GM12878 (cell line): ENCODE measurements around the gene FBRSL1. TPM values are rescaled to one million over a fixed set of nuclear protein-coding genes. Genes with fewer than 3 reads are reported as not detected.

ENCODE experiments used
- BCLAF1 ChIP-seq: fragments of 450-650 bp; IDR thresholded peaks from 2 replicates; pipeline ENCODE4 v1.6.1; 2017; ENCODE audit warnings: antibody characterized with exemption, mild to moderate bottlenecking, moderate library complexity
- CBFB ChIP-seq: IDR thresholded peaks from 2 replicates; pipeline ENCODE4 v1.6.1; 2016; ENCODE audit warnings: antibody characterized with exemption, low read depth
- CHD1 ChIP-seq: IDR thresholded peaks from 2 replicates; pipeline ENCODE4 v1.6.1; 2012; ENCODE audit warnings: low read depth, low read length, improper control_type of control experiment
- CREB1 ChIP-seq: IDR thresholded peaks from 2 replicates; pipeline ENCODE4 v1.6.1; 2012; ENCODE audit warnings: low read depth, mild to moderate bottlenecking, inconsistent platforms
- EZH2 ChIP-seq: IDR thresholded peaks from 2 replicates; pipeline ENCODE4 v1.6.1; 2012; ENCODE audit warnings: low read depth, mild to moderate bottlenecking, control low read depth, inconsistent platforms, low read length, borderline replicate concordance; ENCODE audit not compliant: control insufficient read depth
- HDAC2 ChIP-seq: fragments of 200-600 bp; sonication (generic); IDR thresholded peaks from 2 replicates; pipeline ENCODE4 v1.6.1; 2017
- MTA3 ChIP-seq: IDR thresholded peaks from 2 replicates; pipeline ENCODE4 v1.6.1; 2012; ENCODE audit warnings: low read length, inconsistent platforms, borderline replicate concordance
- PRDM15 ChIP-seq: fragments of 450-650 bp; formaldehyde crosslinking; IDR thresholded peaks from 2 replicates; pipeline ENCODE4 v1.4.0; 2020; ENCODE audit warnings: mild to moderate bottlenecking, moderate library complexity
- RFX5 ChIP-seq: IDR thresholded peaks from 2 replicates; pipeline ENCODE4 v1.6.1; 2011; ENCODE audit warnings: low read depth, low read length, improper control_type of control experiment
- SREBF1 ChIP-seq: IDR thresholded peaks from 2 replicates; pipeline ENCODE4 v1.6.1; 2012; ENCODE audit warnings: mild to moderate bottlenecking, low read length
- YBX1 ChIP-seq: fragments of 450-650 bp; IDR thresholded peaks from 2 replicates; pipeline ENCODE4 v1.6.1; 2016; ENCODE audit warnings: antibody characterized with exemption
- polyA plus RNA-seq, 11 experiments: library from polyadenylated mRNA; depleted of rRNA in 4 of 11; unstranded in 6 of 11; stranded (reverse) in 5 of 11; fragments of >200 nt; fragmentation: Nextera tagmentation in 4 of 11; fragmentation: Illumina TruSeq in 1 of 11; extraction: Ambion mirVana in 4 of 11; extraction: Trizol in 1 of 11; gene quantifications; 1 replicate in 1 of 11; 2 replicates in 10 of 11; pipeline versions ENCODE4 v1.2.1 to v1.2.3, GENCODE V29; 2011 to 2016; ENCODE audit warnings: inconsistent platforms in 2 of 11, missing spikeins in 2 of 11, low read depth in 1 of 11
- total RNA-seq, 4 experiments: library from RNA; depleted of rRNA in 3 of 4; stranded (reverse); fragments of >200 nt in 3 of 4; fragmentation: Illumina TruSeq in 1 of 4; extraction: Trizol in 1 of 4; gene quantifications; 2 replicates each; pipeline versions ENCODE4 v1.2.1 to v1.2.3, GENCODE V29; 2013 to 2021

Gene FBRSL1
- total and polyA plus RNA-seq, 10 of the 15 experiments (the other 5 are each of a cell fraction or from before 2014, with no cell fraction given), result 0.19 to 55.1 (median 4.1) TPM

- TF ChIP-seq BCLAF1 (no peak), CBFB (no peak), CHD1 (no peak), YBX1 (no peak), PRDM15 (CRISPR knock-in tag) (no peak), MTA3 (no peak), RFX5 (no peak), SREBF1 (no peak), EZH2 (no peak), HDAC2 (no peak), CREB1 (no peak)
Observed at GRCh38 chr12:132542661-132543060, 52.7 kb downstream of the FBRSL1 start (continued).
